Breast epithelium (tissue), 3 donors: ENCODE measurements around the gene DNM3.

Source experiments
- CTCF ChIP-seq, 3 donors: fragments of 450-650 bp; IDR thresholded peaks; one replicate each; pipeline ENCODE4 v1.5.1; 2016 to 2017; ENCODE audit warnings: antibody characterized with exemption in 3 of 3, mild to moderate bottlenecking in 3 of 3, moderate library complexity in 3 of 3
- POLR2A ChIP-seq: fragments of 450-650 bp; IDR thresholded peaks from one replicate; pipeline ENCODE4 v1.6.1; 2016; ENCODE audit warnings: antibody characterized with exemption, mild to moderate bottlenecking, moderate library complexity

DNA sequence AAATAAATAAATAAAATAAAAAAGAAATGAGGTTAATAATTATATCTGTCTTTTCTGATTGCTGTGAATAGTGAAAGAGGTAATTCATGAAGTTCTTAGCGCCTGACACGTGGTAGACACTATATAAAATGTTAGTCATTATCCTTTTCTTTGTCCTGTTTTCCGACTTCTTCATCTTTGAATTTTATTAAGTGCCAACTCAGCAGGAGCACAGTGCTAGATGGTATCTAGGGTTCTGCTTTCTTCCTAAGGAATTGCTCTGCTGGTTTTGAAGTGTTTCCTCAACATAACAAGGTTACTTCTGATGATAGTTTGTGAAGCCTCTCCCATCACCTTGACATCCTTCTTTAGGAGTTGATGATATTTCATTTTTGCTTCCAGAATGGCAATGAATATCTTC lies 227.0 kb downstream of the DNM3 start:
- no peak for TF ChIP-seq CTCF (IDR thresholded peaks at IDR 0.05)
- no peak for TF ChIP-seq POLR2A
